Fibroblast of lung (primary cell): ENCODE results near the gene GPX5. TPM values are rescaled to one million over a fixed set of nuclear protein-coding genes. Genes with fewer than 3 reads are reported as not detected.

Experiments used
- DNase-seq, 2 donors: peaks; one replicate each; pipeline versions ENCODE4 v3.0.0 to v3.0.0-alpha.2; 2010; ENCODE audit warnings: low read depth in 2 of 2
- H2AFZ ChIP-seq: 2 replicates; pipeline ENCODE4 v1.5.1; 2012; ENCODE audit warnings: low read length, control low read depth, inconsistent platforms
- H3K27ac ChIP-seq: 2 replicates; pipeline ENCODE4 v1.5.1; 2011; ENCODE audit warnings: low read length, control low read depth; ENCODE audit not compliant: insufficient read depth
- H3K27me3 ChIP-seq: 2 replicates; pipeline ENCODE4 v1.5.1; 2011; ENCODE audit warnings: mild to moderate bottlenecking, low read length; ENCODE audit not compliant: control insufficient read depth, insufficient read depth
- H3K36me3 ChIP-seq: 2 replicates; pipeline ENCODE4 v1.5.1; 2011; ENCODE audit warnings: low read length; ENCODE audit not compliant: control insufficient read depth, insufficient read depth
- H3K4me1 ChIP-seq: 2 replicates; pipeline ENCODE4 v1.5.1; 2011; ENCODE audit warnings: low read length; ENCODE audit not compliant: control insufficient read depth, insufficient read depth; ENCODE audit errors: extremely low read depth
- H3K4me2 ChIP-seq: 2 replicates; pipeline ENCODE4 v1.5.1; 2011; ENCODE audit warnings: low read length, control low read depth; ENCODE audit not compliant: insufficient read depth; ENCODE audit errors: extremely low read depth
- H3K4me3 ChIP-seq, 4 experiments: fragments of 200-600 bp in 1 of 4; sonication (generic) in 1 of 4; replicated peaks in 1 of 4; 2 replicates each; pipeline ENCODE4 v1.5.1; 2011 to 2016; ENCODE audit warnings: low read length in 4 of 4, low read depth in 3 of 4, mild to moderate bottlenecking in 3 of 4, control low read depth in 2 of 4, inconsistent platforms in 1 of 4, mixed read lengths in 1 of 4; ENCODE audit not compliant: insufficient read depth in 1 of 4; ENCODE audit errors: control extremely low read depth in 1 of 4
- H3K79me2 ChIP-seq: 2 replicates; pipeline ENCODE4 v1.5.1; 2012; ENCODE audit warnings: mild to moderate bottlenecking, low read length, inconsistent platforms; ENCODE audit not compliant: control insufficient read depth, insufficient read depth
- H3K9ac ChIP-seq: 2 replicates; pipeline ENCODE4 v1.5.1; 2011; ENCODE audit warnings: mild to moderate bottlenecking, low read length, control low read depth; ENCODE audit not compliant: insufficient read depth
- H3K9me3 ChIP-seq: 2 replicates; pipeline ENCODE4 v1.5.1; 2012; ENCODE audit warnings: low read depth, low read length; ENCODE audit not compliant: control insufficient read depth, insufficient read depth
- H4K20me1 ChIP-seq: 2 replicates; pipeline ENCODE4 v1.5.1; 2011; ENCODE audit warnings: low read length; ENCODE audit not compliant: control insufficient read depth, insufficient read depth; ENCODE audit errors: extremely low read depth
- EZH2 ChIP-seq: IDR thresholded peaks from 2 replicates; pipeline ENCODE4 v1.5.1; 2012; ENCODE audit warnings: low read length, control low read depth, mild to moderate bottlenecking; ENCODE audit errors: missing control alignments
- polyA plus RNA-seq, 2 donors: library from polyadenylated mRNA; depleted of rRNA in 1 of 2; stranded (reverse) in 1 of 2; unstranded in 1 of 2; fragments of >200 nt; gene quantifications; 2 replicates each; pipeline ENCODE4 v1.2.1, GENCODE V29; 2011 to 2012; ENCODE audit warnings: missing spikeins in 1 of 2
- total RNA-seq: library from RNA; depleted of rRNA; stranded (reverse); fragments of >200 nt; gene quantifications from 2 replicates; pipeline ENCODE4 v1.2.1, GENCODE V29; 2014
- TF ChIP-seq, protein P1 (sequence below), 2 donors: IDR thresholded peaks in 1 of 2; conservative IDR thresholded peaks in 1 of 2; 1 replicate in 1 of 2; 2 replicates in 1 of 2; pipeline ENCODE4 v1.5.1; 2011 to 2012; ENCODE audit warnings: low read length in 2 of 2, control low read depth in 1 of 2, inconsistent platforms in 1 of 2, low read depth in 1 of 2, mild to moderate bottlenecking in 1 of 2

Gene GPX5
- total and polyA plus RNA-seq, 2 donors (not counting 1 experiment from before 2014, with no cell fraction given): not detected

- H3K9me3 ChIP-seq: no peaks in the 10 kb centered on the region
- H3K79me2 ChIP-seq: no peaks in the 10 kb centered on the region
- H3K36me3 ChIP-seq: no peaks in the 10 kb centered on the region
- no peak within 1 kb of the TSS for H3K9ac ChIP-seq
- H3K4me1 ChIP-seq: no peaks in the 10 kb centered on the region
- H3K27ac ChIP-seq: no peak within 1 kb of the TSS
- H3K27me3 ChIP-seq: no peaks in the 10 kb centered on the region
- TF ChIP-seq, protein P1, sequence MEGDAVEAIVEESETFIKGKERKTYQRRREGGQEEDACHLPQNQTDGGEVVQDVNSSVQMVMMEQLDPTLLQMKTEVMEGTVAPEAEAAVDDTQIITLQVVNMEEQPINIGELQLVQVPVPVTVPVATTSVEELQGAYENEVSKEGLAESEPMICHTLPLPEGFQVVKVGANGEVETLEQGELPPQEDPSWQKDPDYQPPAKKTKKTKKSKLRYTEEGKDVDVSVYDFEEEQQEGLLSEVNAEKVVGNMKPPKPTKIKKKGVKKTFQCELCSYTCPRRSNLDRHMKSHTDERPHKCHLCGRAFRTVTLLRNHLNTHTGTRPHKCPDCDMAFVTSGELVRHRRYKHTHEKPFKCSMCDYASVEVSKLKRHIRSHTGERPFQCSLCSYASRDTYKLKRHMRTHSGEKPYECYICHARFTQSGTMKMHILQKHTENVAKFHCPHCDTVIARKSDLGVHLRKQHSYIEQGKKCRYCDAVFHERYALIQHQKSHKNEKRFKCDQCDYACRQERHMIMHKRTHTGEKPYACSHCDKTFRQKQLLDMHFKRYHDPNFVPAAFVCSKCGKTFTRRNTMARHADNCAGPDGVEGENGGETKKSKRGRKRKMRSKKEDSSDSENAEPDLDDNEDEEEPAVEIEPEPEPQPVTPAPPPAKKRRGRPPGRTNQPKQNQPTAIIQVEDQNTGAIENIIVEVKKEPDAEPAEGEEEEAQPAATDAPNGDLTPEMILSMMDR (conservative IDR thresholded peaks at IDR 0.05 in 1 of 2, IDR thresholded peaks at IDR 0.05 in 1 of 2; ENCODE audit: low read depth in 1 of 2, low read length in 2 of 2): no peak
- TF ChIP-seq EZH2: no peak
- H2AFZ ChIP-seq: no peak within 1 kb of the TSS
- H3K4me3 ChIP-seq: no peak within 1 kb of the TSS
- no peak within 1 kb of the TSS for H3K4me2 ChIP-seq
- no peak for DNase-seq
- no peaks in the 10 kb centered on the region for H4K20me1 ChIP-seq
These were observed 10.0 kb upstream of the GPX5 start, which contains the start of gene GPX6 for GRCh38 chr6:28515676-28516075. TSS of gene GPX6 (minus strand) at chr6:28515793. CDS start at chr6:28515743, 50 bp downstream.

DNA sequence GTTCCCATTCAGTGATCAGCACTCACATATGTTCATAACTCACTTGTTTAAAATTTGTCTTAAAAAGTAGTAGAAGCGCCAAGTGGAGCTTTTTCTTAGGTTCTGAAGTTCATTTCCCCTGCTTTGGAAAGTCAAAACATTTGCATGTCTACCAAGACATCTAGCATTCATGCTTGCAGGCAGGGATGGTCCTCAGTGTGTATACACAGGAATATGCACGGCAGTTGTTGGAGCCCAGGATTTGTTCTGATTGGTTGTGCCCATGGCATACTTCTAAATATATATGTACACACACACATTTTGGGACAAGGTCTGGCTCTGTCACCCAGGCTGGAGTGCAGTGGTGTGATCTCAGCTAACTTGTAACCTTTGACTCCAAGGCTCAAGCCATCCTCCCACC, 7.7 kb upstream of the GPX5 start:
- no peaks in the 10 kb centered on the region for H3K27me3 ChIP-seq
- H3K36me3 ChIP-seq: no peaks in the 10 kb centered on the region
- no peak overlapping the region for H3K27ac ChIP-seq
- no peak for DNase-seq
- H3K4me2 ChIP-seq: no peak overlapping the region
- no peaks in the 10 kb centered on the region for H3K9me3 ChIP-seq
- H3K9ac ChIP-seq: no peak overlapping the region
- H2AFZ ChIP-seq: no peak overlapping the region
- H4K20me1 ChIP-seq: no peaks in the 10 kb centered on the region
- TF ChIP-seq EZH2: no peak
- TF ChIP-seq, protein P1 (conservative IDR thresholded peaks at IDR 0.05 in 1 of 2, IDR thresholded peaks at IDR 0.05 in 1 of 2; ENCODE audit: low read depth in 1 of 2, low read length in 2 of 2): no peak
- no peaks in the 10 kb centered on the region for H3K4me1 ChIP-seq
- no peaks in the 10 kb centered on the region for H3K79me2 ChIP-seq
- H3K4me3 ChIP-seq: no peak overlapping the region

- no peak overlapping the region for H3K9ac ChIP-seq
- no peaks in the 10 kb centered on the region for H3K9me3 ChIP-seq
- no peak overlapping the region for H3K4me3 ChIP-seq
- no peak overlapping the region for H3K27ac ChIP-seq
- no peak overlapping the region for H3K4me2 ChIP-seq
- no peaks in the 10 kb centered on the region for H3K4me1 ChIP-seq
- no peak overlapping the region for H2AFZ ChIP-seq
- H3K36me3 ChIP-seq: no peaks in the 10 kb centered on the region
- H3K27me3 ChIP-seq: no peaks in the 10 kb centered on the region
- H4K20me1 ChIP-seq: no peaks in the 10 kb centered on the region
- no peak for DNase-seq
- H3K79me2 ChIP-seq: no peaks in the 10 kb centered on the region
- TF ChIP-seq, protein P1 (conservative IDR thresholded peaks at IDR 0.05 in 1 of 2, IDR thresholded peaks at IDR 0.05 in 1 of 2; ENCODE audit: low read depth in 1 of 2, low read length in 2 of 2): no peak
- TF ChIP-seq EZH2: no peak
These were observed 3.0 kb upstream of the GPX5 start for GRCh38 chr6:28522594-28523240.
